HG02884 (cell line): Measurements from ENCODE around the gene CMIP.

Experiments
- ATAC-seq: cut with Tn5 transposase; IDR thresholded peaks from one replicate; pipeline ENCODE4 v1.9.1; 2021; ENCODE audit warnings: mild to moderate bottlenecking, moderate library complexity; ENCODE audit not compliant: unreplicated experiment

CMIP gene

GRCh38 chr16:81527477-81528178 lies 83.0 kb downstream of the CMIP start:
- ATAC-seq = no peak

DNA sequence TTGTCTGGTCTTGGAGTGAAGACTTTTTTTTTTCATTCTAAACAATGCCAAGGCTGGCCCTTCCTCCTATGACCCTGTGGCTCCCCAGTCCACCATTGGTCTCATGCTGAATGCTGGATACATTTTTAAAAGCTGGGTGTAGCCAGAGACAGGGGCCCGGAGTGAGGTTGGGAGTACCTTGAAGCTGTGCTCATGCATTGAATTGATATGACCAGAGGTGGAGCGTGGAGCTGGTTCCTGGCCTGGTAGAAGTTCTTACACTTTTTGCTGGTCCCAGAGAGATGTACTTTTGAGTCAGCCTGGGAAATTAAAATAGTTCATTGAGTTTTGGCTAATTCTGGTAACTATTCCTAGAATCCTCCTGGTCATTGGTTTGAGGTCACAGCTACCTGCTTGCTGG lies 83.6 kb downstream of the CMIP start:
- ATAC-seq = no peak

DNA sequence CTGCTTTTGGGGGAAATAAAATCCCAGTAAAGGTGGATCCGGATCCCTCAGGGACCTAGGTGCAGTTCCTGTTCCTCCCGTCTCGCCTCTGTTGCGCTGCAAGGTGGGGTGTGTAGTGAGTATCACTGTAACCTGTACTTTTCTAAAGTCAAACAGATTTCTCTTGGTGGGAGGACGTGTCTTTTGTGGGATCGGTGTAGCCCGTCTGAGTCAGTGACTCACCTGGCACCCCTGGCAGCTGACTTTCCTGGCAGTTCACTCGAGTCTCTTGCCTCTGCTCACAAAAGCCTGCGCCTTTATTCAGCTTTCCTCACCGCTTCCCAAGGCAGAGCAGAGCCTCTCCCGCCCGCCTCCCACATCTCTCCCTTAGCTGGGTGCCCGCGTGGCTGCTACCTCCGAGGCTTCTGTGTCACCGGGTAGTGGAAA lies 85.7 kb downstream of the CMIP start:
- no peak for ATAC-seq

DNA sequence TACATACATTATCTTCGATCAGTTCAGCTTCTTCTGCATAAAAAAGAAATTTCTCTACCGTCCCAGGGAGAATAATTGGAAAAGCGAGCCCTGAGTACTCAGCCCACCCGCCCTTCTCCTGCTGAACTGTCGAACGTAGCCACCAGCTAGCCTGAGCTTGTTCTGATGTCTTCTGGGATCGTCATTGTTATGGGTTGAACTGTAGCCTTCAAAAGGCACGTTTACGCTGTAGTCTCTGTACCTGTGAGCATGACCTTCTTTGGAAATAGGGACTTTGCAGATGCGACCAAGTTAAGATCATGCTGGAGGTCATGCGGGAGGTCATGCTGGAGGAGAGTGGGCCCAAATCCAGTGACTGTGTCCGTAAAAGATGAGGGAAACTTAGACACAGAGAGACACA lies 86.2 kb downstream of the CMIP start:
- ATAC-seq = no peak

GRCh38 chr16:81531419-81531821 lies 86.8 kb downstream of the CMIP start:
- no peak for ATAC-seq

DNA sequence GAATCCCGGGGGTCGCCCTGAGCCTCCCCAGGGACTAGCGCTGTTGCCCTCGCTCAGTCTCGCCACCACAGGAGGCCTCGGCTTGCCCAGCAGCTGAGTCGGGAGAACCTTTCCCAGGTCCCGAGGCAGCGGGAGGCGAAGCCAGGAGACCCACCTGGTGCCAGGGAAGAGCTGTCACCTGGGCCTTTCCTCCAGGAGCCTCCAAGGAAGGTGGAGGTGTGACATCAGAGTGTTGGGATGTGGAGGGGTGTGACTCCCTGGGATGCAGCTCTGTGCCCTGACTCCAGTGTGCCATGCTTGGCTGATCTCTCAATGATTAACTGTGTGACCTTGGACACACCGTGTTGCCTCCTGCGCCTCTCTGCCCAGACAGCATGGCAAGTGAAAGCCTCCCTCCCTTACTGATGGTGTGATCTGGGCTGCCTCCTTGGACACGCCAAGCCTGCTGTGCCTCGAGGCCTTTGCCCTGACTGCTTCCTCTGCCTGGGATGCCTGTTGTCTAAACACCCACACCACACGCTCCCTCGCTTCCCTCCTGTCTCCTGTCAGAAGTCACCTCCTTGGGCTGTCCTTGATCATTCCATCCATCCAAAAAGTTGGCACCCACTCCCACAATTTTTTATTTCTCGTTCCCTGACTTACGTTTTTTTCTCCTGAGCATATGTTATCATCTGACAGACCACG lies 88.0 kb downstream of the CMIP start:
- ATAC-seq = no peak

- no peak for ATAC-seq
Observed at GRCh38 chr16:81533175-81533507, 88.5 kb downstream of the CMIP start.

DNA sequence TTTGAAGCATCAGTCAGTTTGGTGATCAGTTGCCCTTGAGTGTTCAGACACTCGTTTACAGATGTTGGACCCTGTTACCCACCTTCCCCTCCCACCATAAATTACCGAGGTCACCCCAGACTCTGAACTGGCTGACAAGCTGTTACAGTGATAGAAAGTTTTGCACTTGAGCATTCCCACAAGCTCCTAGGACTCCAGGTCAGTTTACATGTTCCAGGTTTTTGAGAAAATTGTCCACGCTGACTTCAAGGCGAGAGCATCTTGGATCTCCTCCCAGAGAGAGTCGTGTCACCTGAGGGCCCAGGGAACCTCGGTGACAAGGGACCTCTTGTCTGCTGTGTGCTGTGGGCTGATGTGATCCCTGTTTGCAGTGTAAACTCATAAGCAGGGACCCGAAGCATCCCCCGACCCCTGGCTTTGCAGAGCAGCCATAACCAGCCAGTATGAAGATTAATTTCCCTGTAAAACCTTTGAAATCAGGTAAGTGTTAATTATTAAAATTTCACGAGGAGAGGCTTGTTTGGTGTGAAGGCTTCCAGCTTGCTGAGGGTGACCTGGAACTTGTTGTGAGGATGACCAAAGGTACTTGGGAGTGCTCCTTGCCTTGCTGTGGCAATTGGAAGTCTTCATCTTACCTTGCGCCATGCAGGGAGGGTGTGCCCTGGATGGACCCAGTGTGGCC lies 91.2 kb downstream of the CMIP start:
- no peak for ATAC-seq

DNA sequence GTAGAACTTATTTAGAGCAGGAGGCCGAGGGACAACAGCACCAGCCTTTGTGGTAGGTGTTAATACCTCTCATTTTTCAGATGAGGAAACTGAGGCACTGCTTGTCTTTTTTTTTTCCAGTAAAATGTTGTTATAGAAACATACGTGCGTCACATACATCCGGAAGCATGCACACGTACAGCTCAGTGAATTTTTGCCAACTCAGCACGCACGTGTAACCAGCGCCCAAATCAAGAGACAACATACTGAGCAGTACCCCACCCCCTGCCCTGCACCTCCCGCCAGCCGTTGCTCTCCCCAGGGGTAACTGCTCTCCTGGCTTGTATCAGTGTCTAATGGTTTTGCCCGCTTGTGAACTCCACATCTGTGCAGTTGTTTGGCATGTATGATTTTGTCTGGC lies 92.0 kb downstream of the CMIP start:
- ATAC-seq = no peak

DNA sequence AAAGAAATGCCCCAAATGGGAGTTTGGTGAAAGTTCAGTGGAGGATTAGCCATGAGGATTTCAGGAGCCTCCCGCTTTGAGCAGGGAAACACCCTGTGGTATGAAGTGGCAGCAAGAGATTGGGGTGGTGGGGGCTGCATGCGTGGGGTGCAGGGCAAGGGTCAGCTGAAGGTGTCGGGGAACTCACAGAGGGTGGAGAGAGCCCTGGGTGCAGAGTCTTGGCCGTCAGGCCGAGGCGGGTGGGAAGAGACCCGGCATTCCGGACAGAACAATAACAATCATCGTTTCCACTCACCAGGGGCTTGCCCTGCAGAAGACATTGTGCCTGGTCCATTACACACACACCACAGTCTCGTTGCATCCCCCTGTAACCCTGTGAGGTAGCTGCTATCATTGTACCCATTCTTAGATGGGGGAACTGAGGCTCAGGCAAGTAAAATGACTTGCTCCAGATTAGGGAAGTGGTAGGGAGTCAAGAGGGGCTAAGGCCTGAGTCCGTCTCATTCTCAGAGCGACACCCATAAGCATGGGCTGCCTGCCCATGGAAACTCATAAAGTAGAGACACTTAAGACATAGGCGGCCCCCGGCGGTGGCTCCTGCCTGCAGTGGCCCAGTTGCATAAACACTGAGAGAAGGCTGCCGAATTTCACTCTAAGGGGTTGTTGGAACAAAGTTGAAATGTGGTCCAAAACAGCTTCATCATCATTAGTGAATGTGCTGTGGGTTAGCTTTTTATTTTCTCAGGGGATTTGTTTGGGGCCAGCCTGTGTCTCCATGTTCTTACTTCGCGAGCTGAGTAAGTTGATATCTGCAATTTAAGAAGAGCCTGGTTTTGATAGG lies 93.3 kb downstream of the CMIP start:
- no peak for ATAC-seq

- no peak for ATAC-seq
Observed at GRCh38 chr16:81539009-81539758, 94.6 kb downstream of the CMIP start.

DNA sequence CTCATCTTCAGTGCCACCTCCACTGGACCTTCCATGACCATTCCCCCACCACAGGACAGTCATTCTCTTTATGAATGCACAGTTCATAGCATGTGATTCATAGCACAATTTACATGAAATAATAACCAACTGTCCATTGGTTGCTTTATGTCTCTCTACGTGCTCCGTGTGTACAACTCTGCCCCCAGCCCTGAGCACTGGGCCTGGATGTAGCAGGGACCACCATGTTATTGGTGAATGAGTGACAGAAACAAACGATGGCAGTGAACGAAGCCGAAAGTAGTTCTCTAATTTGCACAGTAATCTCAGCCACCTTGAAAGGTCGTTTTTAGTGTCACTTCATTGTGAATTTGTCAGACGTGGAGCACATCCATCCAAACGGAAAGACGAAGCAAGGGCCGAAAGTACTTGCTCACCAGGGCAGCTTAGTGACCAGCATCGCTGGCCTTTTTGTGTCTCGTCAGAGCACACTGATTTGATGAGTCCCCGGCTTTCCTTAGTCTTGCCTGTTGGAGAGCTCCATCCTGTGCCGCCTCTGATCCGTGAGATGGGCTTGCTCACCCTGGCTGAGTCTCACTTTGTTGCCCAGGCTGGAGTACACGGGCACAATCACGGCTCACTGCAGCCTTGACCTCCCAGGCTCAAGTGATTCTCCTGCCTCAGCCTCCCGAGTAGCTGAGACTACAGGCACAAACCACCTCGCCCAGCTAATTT lies 95.3 kb downstream of the CMIP start:
- no peak for ATAC-seq

- no peak for ATAC-seq
Observed at GRCh38 chr16:81541314-81541713, 96.7 kb downstream of the CMIP start.

DNA sequence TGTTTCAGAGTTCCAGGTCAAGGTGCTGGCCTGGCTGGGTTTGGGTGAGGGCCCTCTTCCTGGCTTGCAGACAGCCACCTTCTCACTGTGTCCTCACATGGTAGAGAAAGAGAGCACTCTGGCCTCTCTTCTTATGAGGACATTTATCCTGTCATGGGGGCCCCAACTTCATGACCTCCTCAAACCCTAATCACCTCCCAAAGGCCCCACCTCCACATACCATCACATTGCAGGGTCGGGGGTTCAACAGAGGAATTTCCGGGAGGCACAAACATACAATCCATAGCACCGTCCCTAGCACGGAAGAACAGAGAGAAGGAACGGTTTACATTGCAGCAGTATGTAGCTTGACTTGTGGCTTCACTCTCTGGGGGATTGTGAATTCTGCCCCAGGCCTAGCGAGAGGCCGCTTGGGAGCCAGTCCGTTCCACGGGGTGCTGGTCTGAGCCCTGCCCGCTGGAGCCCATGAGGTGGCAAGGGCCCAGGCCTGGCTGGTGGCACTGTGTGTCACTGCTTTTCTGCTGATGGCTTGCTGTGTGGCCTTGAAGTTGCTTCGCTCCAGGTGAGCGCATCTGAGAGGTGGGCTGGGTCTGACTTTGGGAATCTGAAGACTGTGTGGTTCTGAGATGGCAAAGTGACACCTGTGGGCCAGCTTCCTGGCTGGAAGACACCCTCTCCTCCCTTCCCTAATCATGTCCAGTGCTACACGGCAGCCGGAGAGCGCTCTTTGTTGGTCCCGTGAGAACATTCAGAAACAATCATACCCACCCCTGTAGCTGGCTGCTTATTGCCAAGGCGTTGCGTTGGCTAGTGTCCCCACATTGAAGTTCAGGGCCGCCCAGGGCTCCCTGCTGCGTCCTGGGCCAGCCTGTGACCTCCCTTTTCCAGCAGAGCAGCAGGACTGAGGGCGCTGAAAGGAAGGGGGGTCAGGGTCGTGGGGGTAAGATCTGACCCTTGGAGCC lies 98.3 kb downstream of the CMIP start:
- no peak for ATAC-seq

GRCh38 chr16:81543571-81543970 lies 99.0 kb downstream of the CMIP start:
- no peak for ATAC-seq

DNA sequence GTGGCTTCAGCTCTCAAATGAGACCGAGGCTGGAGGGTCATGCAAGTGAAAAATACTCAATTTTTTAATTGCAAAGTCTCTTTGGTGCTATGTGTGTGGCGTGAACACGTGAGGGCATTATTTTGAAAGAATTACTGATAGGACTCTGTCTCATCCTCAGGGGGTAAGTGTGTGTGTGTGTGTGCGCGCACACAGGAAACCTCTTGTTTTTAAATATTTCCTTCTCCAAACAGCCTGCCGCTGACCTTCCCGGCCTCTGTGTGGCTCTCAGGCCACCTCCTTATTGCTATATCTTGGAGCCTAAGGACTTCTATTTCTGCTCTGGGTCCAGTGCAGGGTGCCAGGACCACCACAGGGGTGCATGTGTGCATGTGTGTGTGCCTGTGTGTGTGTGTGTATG lies 99.7 kb downstream of the CMIP start:
- no peak for ATAC-seq

GRCh38 chr16:81544700-81545271 lies 100.2 kb downstream of the CMIP start:
- no peak for ATAC-seq

GRCh38 chr16:81545470-81546250 lies 101.1 kb downstream of the CMIP start:
- no peak for ATAC-seq
